ENCODE measurements around the gene ASIC4. TPM values are rescaled to one million over a fixed set of nuclear protein-coding genes. Genes with fewer than 3 reads are reported as not detected.

Gene ASIC4
- total and polyA plus RNA-seq, 2 of the 13 experiments (the other 11 are each of a cell fraction or from before 2014, with no cell fraction given): 0.03 TPM; not detected in 1

DNA sequence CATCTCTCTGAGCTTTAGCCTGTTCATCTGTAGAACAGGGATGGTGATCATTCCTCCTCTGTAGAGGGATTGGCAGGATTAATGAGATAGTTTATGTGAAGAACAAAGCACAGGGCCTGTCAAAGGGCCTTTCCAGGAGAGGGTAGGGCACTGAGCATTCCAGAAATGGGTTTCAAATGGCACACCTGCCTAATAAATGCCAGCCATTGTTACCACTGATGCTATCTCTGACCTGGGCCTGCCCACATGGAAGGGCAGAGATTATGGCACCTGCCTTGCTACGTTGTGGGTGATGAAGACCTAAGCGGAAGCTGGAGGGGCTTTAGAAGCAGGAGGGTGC lies 46.6 kb upstream of the ASIC4 start:
- ChIA-PET POLR2A (no interaction called here), CTCF (ENCODE audit: low intra/inter-chr PET ratio, low total read pairs) (no interaction called here)
- Histone ChIP-seq H3K36me3 (replicated peaks in 1 of 2; ENCODE audit: control insufficient read depth in 1 of 2, insufficient read depth in 2 of 2, low read length in 2 of 2) (no peaks in the 10 kb centered on the region), H3K27me3 (ENCODE audit: control insufficient read depth in 1 of 2, insufficient read depth in 2 of 2, low read length in 2 of 2) (peaks cover 12 to 82% of the 10 kb centered on the region in 2 experiments; a peak in 4 of 5 replicates), H3K79me2 (ENCODE audit: insufficient read depth, low read length) (no peaks in the 10 kb centered on the region), H3K9me3 (ENCODE audit: low read length) (no peaks in the 10 kb centered on the region), H2AFZ (ENCODE audit: low read length) (no peak overlapping the region), H3K27ac (ENCODE audit: extremely low read length, insufficient read depth, low read length) (no peak overlapping the region), H3K4me1 (ENCODE audit: insufficient read depth, low read length) (no peaks in the 10 kb centered on the region), H3K4me3 (replicated peaks in 1 of 3; ENCODE audit: insufficient read depth in 1 of 3, low read depth in 2 of 3, low read length in 3 of 3) (no peak overlapping the region), H3K9ac (ENCODE audit: insufficient read depth, low read depth, low read length) (no peak overlapping the region), H4K20me1 (ENCODE audit: insufficient read depth, low read length) (no peaks in the 10 kb centered on the region), H3K4me2 (ENCODE audit: low read depth, low read length) (no peak overlapping the region)
- BruUV-seq (replicated peaks): no TSS peak
- no peak for FAIRE-seq
- intact Hi-C loops (cut with micrococcal nuclease; ENCODE audit: unreplicated experiment) (no loop called here), in situ Hi-C loops (cut with HindIII; ENCODE audit: extremely low pct_ligation_motif_present, low pct_unique_long_range_greater_than_20kb) (no loop called here)
- no peak for DNase-seq (ENCODE audit: low spot score)
- TF ChIP-seq MIER3 (CRISPR knock-in tag; IDR thresholded peaks at IDR 0.05; ENCODE audit: borderline replicate concordance): no peak
- no peak for TF ChIP-seq CENPT (CRISPR knock-in tag; IDR thresholded peaks at IDR 0.05; ENCODE audit: low read depth)
- TF ChIP-seq, protein P1, sequence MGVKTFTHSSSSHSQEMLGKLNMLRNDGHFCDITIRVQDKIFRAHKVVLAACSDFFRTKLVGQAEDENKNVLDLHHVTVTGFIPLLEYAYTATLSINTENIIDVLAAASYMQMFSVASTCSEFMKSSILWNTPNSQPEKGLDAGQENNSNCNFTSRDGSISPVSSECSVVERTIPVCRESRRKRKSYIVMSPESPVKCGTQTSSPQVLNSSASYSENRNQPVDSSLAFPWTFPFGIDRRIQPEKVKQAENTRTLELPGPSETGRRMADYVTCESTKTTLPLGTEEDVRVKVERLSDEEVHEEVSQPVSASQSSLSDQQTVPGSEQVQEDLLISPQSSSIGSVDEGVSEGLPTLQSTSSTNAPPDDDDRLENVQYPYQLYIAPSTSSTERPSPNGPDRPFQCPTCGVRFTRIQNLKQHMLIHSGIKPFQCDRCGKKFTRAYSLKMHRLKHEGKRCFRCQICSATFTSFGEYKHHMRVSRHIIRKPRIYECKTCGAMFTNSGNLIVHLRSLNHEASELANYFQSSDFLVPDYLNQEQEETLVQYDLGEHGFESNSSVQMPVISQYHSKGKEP (CRISPR knock-in tag; IDR thresholded peaks at IDR 0.05): no peak
- no peak for TF ChIP-seq RNF2 (conservative IDR thresholded peaks at IDR 0.05; ENCODE audit: low read depth)
- no peak for TF ChIP-seq ZBTB38 (CRISPR knock-in tag; IDR thresholded peaks at IDR 0.05)
- no peak for TF ChIP-seq ZNF235 (CRISPR knock-in tag; IDR thresholded peaks at IDR 0.05; ENCODE audit: borderline replicate concordance)
- no peak for TF ChIP-seq ZNF280D (CRISPR knock-in tag; IDR thresholded peaks at IDR 0.05)
- no peak for TF ChIP-seq SOX6 (IDR thresholded peaks at IDR 0.05)
- no peak for TF ChIP-seq SOX6 (CRISPR knock-in tag; IDR thresholded peaks at IDR 0.05)
- TF ChIP-seq, protein P2, sequence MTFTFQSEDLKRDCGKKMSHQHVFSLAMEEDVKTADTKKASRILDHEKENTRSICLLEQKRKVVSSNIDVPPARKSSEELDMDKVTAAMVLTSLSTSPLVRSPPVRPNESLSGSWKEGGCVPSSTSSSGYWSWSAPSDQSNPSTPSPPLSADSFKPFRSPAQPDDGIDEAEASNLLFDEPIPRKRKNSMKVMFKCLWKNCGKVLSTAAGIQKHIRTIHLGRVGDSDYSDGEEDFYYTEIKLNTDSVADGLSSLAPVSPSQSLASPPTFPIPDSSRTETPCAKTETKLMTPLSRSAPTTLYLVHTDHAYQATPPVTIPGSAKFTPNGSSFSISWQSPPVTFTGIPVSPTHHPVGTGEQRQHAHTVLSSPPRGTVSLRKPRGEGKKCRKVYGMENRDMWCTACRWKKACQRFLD (CRISPR knock-in tag; IDR thresholded peaks at IDR 0.05; ENCODE audit: borderline replicate concordance): no peak
- ATAC-seq: no peak
- 11% methylated on average over 2 of the region's 2 CpGs for WGBS (ENCODE audit: low lambda C conversion rate)

Measured in HepG2 (cell line).